ENCODE measurements around the gene MRI1.

DNA sequence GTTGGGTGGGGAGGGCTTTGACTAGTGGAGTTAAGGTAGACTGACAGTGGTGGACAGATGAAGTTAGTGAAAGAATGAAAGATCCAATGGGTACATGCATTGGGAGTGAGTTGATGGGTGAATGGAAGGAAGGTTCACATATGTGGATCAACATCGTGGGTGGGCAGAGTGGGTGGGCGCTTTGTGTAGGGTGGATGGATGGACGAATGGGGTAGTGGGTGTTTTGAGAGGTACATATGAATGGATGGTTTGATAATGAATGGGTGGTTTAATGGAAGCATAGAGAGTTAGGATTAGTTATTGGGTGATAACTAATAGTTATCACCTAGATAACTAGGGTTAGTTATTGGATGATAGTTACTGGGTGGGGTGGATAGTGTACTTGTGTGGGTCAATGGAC, 42.4 kb downstream of the MRI1 start:
- TF ChIP-seq MAX (IDR thresholded peaks at IDR 0.05) (no peak), JUN (IDR thresholded peaks at IDR 0.05) (no peak), RNF2 (IDR thresholded peaks at IDR 0.05; ENCODE audit: borderline replicate concordance, low read depth) (no peak), MYC (IDR thresholded peaks at IDR 0.05; ENCODE audit: borderline replicate concordance, low read length) (no peak), REST (IDR thresholded peaks at IDR 0.05) (no peak), USF2 (IDR thresholded peaks at IDR 0.05) (no peak), CHD4 (IDR thresholded peaks at IDR 0.05; ENCODE audit: borderline replicate concordance) (no peak), EP300 (IDR thresholded peaks at IDR 0.05) (no peak), POLR2A (IDR thresholded peaks at IDR 0.05; ENCODE audit: low read length) (no peak)
- TF ChIP-seq, protein P1, sequence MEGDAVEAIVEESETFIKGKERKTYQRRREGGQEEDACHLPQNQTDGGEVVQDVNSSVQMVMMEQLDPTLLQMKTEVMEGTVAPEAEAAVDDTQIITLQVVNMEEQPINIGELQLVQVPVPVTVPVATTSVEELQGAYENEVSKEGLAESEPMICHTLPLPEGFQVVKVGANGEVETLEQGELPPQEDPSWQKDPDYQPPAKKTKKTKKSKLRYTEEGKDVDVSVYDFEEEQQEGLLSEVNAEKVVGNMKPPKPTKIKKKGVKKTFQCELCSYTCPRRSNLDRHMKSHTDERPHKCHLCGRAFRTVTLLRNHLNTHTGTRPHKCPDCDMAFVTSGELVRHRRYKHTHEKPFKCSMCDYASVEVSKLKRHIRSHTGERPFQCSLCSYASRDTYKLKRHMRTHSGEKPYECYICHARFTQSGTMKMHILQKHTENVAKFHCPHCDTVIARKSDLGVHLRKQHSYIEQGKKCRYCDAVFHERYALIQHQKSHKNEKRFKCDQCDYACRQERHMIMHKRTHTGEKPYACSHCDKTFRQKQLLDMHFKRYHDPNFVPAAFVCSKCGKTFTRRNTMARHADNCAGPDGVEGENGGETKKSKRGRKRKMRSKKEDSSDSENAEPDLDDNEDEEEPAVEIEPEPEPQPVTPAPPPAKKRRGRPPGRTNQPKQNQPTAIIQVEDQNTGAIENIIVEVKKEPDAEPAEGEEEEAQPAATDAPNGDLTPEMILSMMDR (IDR thresholded peaks at IDR 0.05): no peak

Measured in A549 (cell line).